Measurements from ENCODE around the gene ZNF708. TPM values are rescaled to one million over a fixed set of nuclear protein-coding genes. Genes with fewer than 3 reads are reported as not detected.
"Not testable (repeated sequence)": the region's sequence is repeated elsewhere in the genome, so short reads cannot be mapped to it uniquely, and the experiment has no call there.

ZNF708 gene
- polyA plus RNA-seq, 4 donors, result 1.8 to 20.8 (median 3.4) TPM

DNA sequence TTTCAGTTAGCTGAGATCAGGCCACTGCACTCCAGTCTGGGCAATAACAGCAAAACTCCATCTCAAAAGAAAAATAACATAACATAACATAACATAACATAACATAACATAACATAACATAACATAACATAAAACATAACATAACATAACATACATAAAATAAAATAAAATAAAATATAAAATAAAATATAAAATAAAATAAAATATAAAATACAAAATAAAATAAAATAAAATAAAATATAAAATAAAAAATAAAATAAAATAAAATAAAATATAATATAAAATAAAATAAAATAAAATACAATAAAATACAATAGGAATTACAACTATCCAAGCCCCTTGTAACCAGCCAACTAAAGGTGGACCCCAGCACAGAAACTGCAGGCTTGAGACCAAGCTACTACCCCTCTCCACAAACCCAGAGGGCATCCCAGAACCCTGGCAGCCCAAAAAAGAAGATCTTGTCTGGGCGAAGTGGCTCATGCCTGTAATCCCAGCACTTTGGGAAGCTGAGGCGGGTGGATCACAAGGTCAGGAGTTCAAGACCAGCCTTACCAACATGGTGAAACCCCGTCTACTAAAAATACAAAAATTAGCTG, 22.2 kb downstream of the ZNF708 start:
- H3K9me3 ChIP-seq (ENCODE audit: control insufficient read depth in 2 of 2, insufficient read depth in 1 of 2, low read depth in 1 of 2, low read length in 1 of 2), result peaks cover 0 to 16% of the 10 kb centered on the region in 2 donors
- H3K27me3 ChIP-seq (ENCODE audit: control insufficient read depth in 3 of 3, insufficient read depth in 3 of 3, low read length in 3 of 3); H3K4me3 ChIP-seq (ENCODE audit: low read depth in 1 of 3, low read length in 3 of 3); H3K27ac ChIP-seq (ENCODE audit: low read depth in 1 of 3, low read length in 2 of 3); H3K4me1 ChIP-seq (ENCODE audit: control insufficient read depth in 3 of 3, insufficient read depth in 2 of 3, low read depth in 1 of 3, low read length in 2 of 3); DNase-seq: not testable (repeated sequence)
- peaks cover 5 to 33% (median 14%) of the 10 kb centered on the region in 3 donors for H3K36me3 ChIP-seq (ENCODE audit: control insufficient read depth in 3 of 3, insufficient read depth in 2 of 3, low read depth in 1 of 3, low read length in 3 of 3)
- FAIRE-seq, result peak; percentile 98
- 95 to 100% (median 95%) methylated on average over 3 of the region's 3 CpGs for WGBS, 3 donors

DNA sequence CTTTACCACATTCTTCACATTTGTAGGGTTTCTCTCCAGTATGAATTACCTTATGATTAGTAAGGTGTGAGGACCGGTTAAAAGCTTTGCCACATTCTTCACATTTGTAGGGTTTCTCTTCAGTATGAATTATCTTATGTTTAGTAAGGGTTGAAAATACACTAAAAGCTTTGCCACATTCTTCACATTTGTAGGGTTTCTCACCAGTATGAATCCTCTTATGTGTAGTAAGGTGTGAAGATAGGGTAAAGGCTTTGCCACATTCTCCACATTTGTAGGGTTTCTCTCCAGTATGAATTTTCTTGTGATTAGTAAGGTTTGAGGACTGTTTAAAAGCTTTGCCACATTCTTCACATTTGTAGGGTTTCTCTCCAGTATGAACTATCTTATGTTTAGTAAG, 35.4 kb downstream of the ZNF708 start:
- 98 to 100% (median 100%) methylated on average over 1 of the region's 1 CpG for WGBS, 3 donors
- not testable (repeated sequence) for H3K4me1 ChIP-seq (ENCODE audit: control insufficient read depth in 3 of 3, insufficient read depth in 2 of 3, low read depth in 1 of 3, low read length in 2 of 3); H3K4me3 ChIP-seq (ENCODE audit: low read depth in 1 of 3, low read length in 3 of 3); DNase-seq; H3K27ac ChIP-seq (ENCODE audit: low read depth in 1 of 3, low read length in 2 of 3); H3K27me3 ChIP-seq (ENCODE audit: control insufficient read depth in 3 of 3, insufficient read depth in 3 of 3, low read length in 3 of 3); FAIRE-seq
- Histone ChIP-seq H3K36me3 (ENCODE audit: control insufficient read depth in 3 of 3, insufficient read depth in 2 of 3, low read depth in 1 of 3, low read length in 3 of 3) (peaks cover 3 to 16% (median 8%) of the 10 kb centered on the region in 3 donors), H3K9me3 (ENCODE audit: control insufficient read depth in 2 of 2, insufficient read depth in 1 of 2, low read depth in 1 of 2, low read length in 1 of 2) (peaks cover 1 to 15% of the 10 kb centered on the region in 2 donors)

DNA sequence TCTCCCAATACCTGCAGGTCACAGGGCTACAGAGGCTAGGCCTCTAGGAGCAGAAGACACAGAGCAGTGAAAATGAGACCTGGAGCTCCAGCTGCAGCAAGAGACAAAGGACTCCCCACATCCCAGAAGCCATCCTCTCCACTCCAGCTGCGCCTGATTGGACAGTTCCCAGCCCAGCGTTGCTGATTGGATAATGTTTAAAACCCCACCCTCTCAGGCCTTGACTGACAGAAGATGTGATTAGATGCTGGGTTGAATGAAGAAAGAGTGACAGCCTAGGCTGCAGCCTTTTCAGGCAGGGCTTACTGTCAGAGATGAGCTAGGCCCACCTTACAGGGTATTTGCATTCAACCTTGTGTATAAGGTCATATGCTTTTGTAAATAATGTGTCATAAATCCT, 59.4 kb downstream of the ZNF708 start:
- Histone ChIP-seq H3K27ac (ENCODE audit: low read depth in 1 of 3, low read length in 2 of 3) (no peak overlapping the region), H3K9me3 (ENCODE audit: control insufficient read depth in 2 of 2, insufficient read depth in 1 of 2, low read depth in 1 of 2, low read length in 1 of 2) (peaks cover 3 to 16% of the 10 kb centered on the region in 2 donors), H3K4me1 (ENCODE audit: control insufficient read depth in 3 of 3, insufficient read depth in 2 of 3, low read depth in 1 of 3, low read length in 2 of 3) (no peaks in the 10 kb centered on the region), H3K27me3 (ENCODE audit: control insufficient read depth in 3 of 3, insufficient read depth in 3 of 3, low read length in 3 of 3) (no peaks in the 10 kb centered on the region), H3K36me3 (ENCODE audit: control insufficient read depth in 3 of 3, insufficient read depth in 2 of 3, low read depth in 1 of 3, low read length in 3 of 3) (no peaks in the 10 kb centered on the region), H3K4me3 (ENCODE audit: low read depth in 1 of 3, low read length in 3 of 3) (no peak overlapping the region)
- WGBS, 3 donors, result 90 to 92% (median 91%) methylated on average over 2 of the region's 2 CpGs
- FAIRE-seq, result no peak
- no peak for DNase-seq

DNA sequence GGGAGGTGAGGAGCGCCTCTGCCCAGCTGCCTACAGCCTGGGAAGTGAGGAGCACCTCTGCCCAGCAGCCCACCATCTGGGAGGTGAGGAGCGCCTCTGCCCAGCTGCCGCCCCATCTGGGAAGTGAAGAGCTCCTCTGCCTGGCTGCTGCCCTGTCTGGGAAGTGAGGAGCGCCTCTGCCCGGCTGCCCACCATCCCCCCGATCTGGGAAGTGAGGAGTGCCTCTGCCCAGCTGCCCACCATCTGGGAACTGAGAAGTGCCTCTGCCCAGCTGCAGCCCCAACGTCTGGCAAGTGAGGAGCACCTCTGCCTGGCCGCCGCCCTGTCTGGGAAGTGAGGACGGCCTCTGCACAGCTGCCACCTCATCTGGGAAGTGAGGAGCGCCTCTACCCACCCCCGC, 64.3 kb downstream of the ZNF708 start:
- Histone ChIP-seq H3K27me3 (ENCODE audit: control insufficient read depth in 3 of 3, insufficient read depth in 3 of 3, low read length in 3 of 3) (no peaks in the 10 kb centered on the region), H3K4me1 (ENCODE audit: control insufficient read depth in 3 of 3, insufficient read depth in 2 of 3, low read depth in 1 of 3, low read length in 2 of 3) (no peaks in the 10 kb centered on the region), H3K9me3 (ENCODE audit: control insufficient read depth in 2 of 2, insufficient read depth in 1 of 2, low read depth in 1 of 2, low read length in 1 of 2) (peaks cover 3 to 30% of the 10 kb centered on the region in 2 donors), H3K4me3 (ENCODE audit: low read depth in 1 of 3, low read length in 3 of 3) (no peak overlapping the region), H3K27ac (ENCODE audit: low read depth in 1 of 3, low read length in 2 of 3) (no peak overlapping the region), H3K36me3 (ENCODE audit: control insufficient read depth in 3 of 3, insufficient read depth in 2 of 3, low read depth in 1 of 3, low read length in 3 of 3) (no peaks in the 10 kb centered on the region)
- FAIRE-seq (no peak), DNase-seq (no peak)
- 85 to 91% (median 87%) methylated on average over 11 to 12 of the region's 12 CpGs for WGBS, 3 donors

DNA sequence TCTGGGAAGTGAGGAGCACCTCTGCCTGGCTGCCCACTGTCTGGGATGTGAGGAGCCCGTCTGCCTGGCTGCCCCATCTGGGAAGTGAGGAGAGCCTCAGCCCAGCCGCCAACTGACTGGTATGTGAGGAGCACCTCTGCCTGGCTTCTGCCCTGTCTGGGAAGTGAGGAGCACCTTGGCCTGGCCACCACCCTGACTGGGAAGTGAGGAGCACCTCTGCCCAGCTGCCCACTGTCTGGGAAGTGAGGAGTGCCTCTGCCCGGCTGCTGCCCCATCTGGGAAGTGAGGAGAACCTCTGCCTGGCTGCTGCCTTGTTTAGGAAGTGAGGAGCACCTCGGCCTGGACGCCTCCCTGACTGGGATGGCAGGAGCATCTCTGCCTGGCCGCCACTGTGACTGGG, 64.8 kb downstream of the ZNF708 start:
- Histone ChIP-seq H3K27me3 (ENCODE audit: control insufficient read depth in 3 of 3, insufficient read depth in 3 of 3, low read length in 3 of 3) (no peaks in the 10 kb centered on the region), H3K27ac (ENCODE audit: low read depth in 1 of 3, low read length in 2 of 3) (no peak overlapping the region), H3K9me3 (ENCODE audit: control insufficient read depth in 2 of 2, insufficient read depth in 1 of 2, low read depth in 1 of 2, low read length in 1 of 2) (peaks cover 3 to 32% of the 10 kb centered on the region in 2 donors), H3K36me3 (ENCODE audit: control insufficient read depth in 3 of 3, insufficient read depth in 2 of 3, low read depth in 1 of 3, low read length in 3 of 3) (no peaks in the 10 kb centered on the region), H3K4me3 (ENCODE audit: low read depth in 1 of 3, low read length in 3 of 3) (no peak overlapping the region), H3K4me1 (ENCODE audit: control insufficient read depth in 3 of 3, insufficient read depth in 2 of 3, low read depth in 1 of 3, low read length in 2 of 3) (no peaks in the 10 kb centered on the region)
- no peak for DNase-seq
- FAIRE-seq, result no peak
- 69 to 79% (median 76%) methylated on average over 6 of the region's 6 CpGs for WGBS, 3 donors

DNA sequence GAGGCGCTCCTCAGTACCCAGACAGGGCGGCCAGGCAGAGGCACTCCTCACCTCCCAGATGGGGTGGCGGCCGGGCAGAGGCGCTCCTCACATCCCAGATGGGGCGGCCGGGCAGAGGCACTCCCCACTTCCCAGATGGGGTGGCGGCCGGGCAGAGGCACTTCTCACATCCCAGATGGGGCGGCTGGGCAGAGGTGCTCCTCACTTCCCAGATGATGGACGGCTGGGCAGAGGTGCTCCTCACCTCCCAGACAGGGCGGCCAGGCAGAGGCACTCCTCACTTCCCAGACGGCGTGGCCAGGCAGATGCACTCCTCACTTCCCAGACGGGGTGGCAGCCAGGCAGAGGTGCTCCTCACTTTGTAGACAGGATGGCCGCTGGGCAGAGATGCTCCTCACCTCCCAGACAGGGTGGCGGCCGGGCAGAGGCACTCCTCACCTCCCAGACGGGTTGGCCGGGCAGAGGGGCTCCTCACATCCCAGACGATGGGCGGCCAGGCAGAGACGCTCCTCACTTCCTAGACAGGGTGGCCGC, 68.3 kb downstream of the ZNF708 start:
- not testable (repeated sequence) for H3K27me3 ChIP-seq (ENCODE audit: control insufficient read depth in 3 of 3, insufficient read depth in 3 of 3, low read length in 3 of 3); H3K4me1 ChIP-seq (ENCODE audit: control insufficient read depth in 3 of 3, insufficient read depth in 2 of 3, low read depth in 1 of 3, low read length in 2 of 3); H3K36me3 ChIP-seq (ENCODE audit: control insufficient read depth in 3 of 3, insufficient read depth in 2 of 3, low read depth in 1 of 3, low read length in 3 of 3); FAIRE-seq; H3K4me3 ChIP-seq (ENCODE audit: low read depth in 1 of 3, low read length in 3 of 3); H3K27ac ChIP-seq (ENCODE audit: low read depth in 1 of 3, low read length in 2 of 3); DNase-seq
- peaks cover 3 to 31% of the 10 kb centered on the region in 2 donors for H3K9me3 ChIP-seq (ENCODE audit: control insufficient read depth in 2 of 2, insufficient read depth in 1 of 2, low read depth in 1 of 2, low read length in 1 of 2)
- WGBS, 3 donors, result 93 to 96% (median 95%) methylated on average over 22 to 24 of the region's 24 CpGs

DNA sequence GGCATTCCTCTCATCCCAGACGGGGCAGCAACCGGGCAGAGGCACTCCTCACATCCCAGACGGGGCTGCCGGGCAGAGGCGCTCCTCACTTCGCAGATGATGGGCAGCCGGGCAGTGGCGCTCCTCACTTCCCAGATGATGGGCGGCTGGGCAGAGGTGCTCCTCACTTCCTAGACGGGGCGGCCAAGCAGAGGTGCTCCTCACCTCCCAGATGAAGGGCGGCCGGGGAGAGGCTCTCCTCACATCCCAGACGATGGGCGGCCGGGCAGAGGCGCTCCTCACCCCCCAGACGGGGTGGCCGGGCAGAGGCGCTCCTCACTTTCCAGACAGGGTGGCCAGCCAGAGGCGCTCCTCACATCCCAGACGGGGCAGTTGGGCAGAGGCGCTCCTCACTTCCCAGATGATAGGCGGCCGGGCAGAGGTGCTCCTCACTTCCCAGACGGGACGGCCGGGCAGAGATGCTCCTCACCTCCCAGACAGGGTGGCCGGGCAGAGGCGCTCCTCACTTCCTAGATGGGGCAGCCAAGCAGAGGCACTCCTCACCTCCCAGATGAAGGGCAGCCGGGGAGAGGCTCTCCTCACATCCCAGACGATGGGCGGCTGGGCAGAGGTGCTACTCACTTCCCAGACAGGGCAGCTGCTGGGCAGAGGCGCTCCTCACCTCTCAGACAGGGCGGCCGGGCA, 68.9 kb downstream of the ZNF708 start:
- peaks cover 3 to 31% of the 10 kb centered on the region in 2 donors for H3K9me3 ChIP-seq (ENCODE audit: control insufficient read depth in 2 of 2, insufficient read depth in 1 of 2, low read depth in 1 of 2, low read length in 1 of 2)
- DNase-seq (no peak), FAIRE-seq (no peak)
- WGBS, 3 donors, result 93 to 96% (median 95%) methylated on average over 36 of the region's 36 CpGs
- no peaks in the 10 kb centered on the region for H3K27me3 ChIP-seq (ENCODE audit: control insufficient read depth in 3 of 3, insufficient read depth in 3 of 3, low read length in 3 of 3)
- H3K36me3 ChIP-seq (ENCODE audit: control insufficient read depth in 3 of 3, insufficient read depth in 2 of 3, low read depth in 1 of 3, low read length in 3 of 3), result no peaks in the 10 kb centered on the region
- H3K4me3 ChIP-seq (ENCODE audit: low read depth in 1 of 3, low read length in 3 of 3), result no peak overlapping the region
- H3K27ac ChIP-seq (ENCODE audit: low read depth in 1 of 3, low read length in 2 of 3), result no peak overlapping the region
- no peaks in the 10 kb centered on the region for H3K4me1 ChIP-seq (ENCODE audit: control insufficient read depth in 3 of 3, insufficient read depth in 2 of 3, low read depth in 1 of 3, low read length in 2 of 3)

DNA sequence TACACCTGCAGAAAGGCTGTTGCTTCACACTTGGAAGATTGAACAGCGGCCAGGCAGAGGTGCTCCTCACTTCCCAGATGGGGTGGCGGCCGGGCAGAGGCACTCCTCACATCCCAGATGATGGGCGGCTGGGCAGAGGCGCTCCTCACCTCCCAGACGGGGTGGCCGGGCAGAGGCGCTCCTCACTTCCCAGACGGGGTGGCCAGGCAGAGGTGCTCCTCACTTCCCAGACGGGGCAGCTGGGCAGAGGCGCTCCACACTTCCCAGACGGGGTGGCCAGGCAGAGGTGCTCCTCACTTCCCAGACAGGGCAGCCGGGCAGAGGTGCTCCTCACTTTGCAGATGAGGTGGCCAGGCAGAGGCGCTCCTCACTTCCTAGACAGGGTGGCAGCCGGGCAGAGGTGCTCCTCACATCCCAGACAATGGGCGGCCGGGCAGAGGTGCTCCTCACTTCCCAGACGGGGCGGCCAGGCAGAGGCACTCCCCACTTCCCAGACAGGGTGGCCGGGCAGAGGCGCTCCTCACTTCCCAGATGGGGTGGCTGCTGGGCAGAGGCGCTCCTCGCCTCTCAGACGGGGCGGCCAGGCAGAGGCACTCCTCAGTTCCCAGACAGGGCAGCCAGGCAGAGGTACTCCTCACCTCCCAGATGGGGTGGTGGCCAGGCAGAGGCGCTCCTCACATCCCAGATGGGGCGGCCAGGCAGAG, 69.6 kb downstream of the ZNF708 start:
- H3K36me3 ChIP-seq (ENCODE audit: control insufficient read depth in 3 of 3, insufficient read depth in 2 of 3, low read depth in 1 of 3, low read length in 3 of 3); H3K27me3 ChIP-seq (ENCODE audit: control insufficient read depth in 3 of 3, insufficient read depth in 3 of 3, low read length in 3 of 3); DNase-seq; FAIRE-seq; H3K4me3 ChIP-seq (ENCODE audit: low read depth in 1 of 3, low read length in 3 of 3); H3K27ac ChIP-seq (ENCODE audit: low read depth in 1 of 3, low read length in 2 of 3); H3K4me1 ChIP-seq (ENCODE audit: control insufficient read depth in 3 of 3, insufficient read depth in 2 of 3, low read depth in 1 of 3, low read length in 2 of 3): not testable (repeated sequence)
- peaks cover 3 to 24% of the 10 kb centered on the region in 2 donors for H3K9me3 ChIP-seq (ENCODE audit: control insufficient read depth in 2 of 2, insufficient read depth in 1 of 2, low read depth in 1 of 2, low read length in 1 of 2)
- 84 to 91% (median 90%) methylated on average over 21 to 27 of the region's 27 CpGs for WGBS, 3 donors

All from small intestine (tissue), 7 donors.